ENCODE results near the gene DHX35. TPM values are rescaled to one million over a fixed set of nuclear protein-coding genes. Genes with fewer than 3 reads are reported as not detected.

Gene DHX35
- total and polyA plus RNA-seq, 2 of the 13 experiments (the other 11 are each of a cell fraction or from before 2014, with no cell fraction given), result 25.8 to 28.7 TPM

- H3K36me3 ChIP-seq (replicated peaks in 1 of 2; ENCODE audit: control insufficient read depth in 1 of 2, insufficient read depth in 2 of 2, low read length in 2 of 2), result no peaks in the 10 kb centered on the region
- peaks cover 7% of the 10 kb centered on the region; the same call in 1 of the 2 replicates for H3K9me3 ChIP-seq (ENCODE audit: low read length)
- H3K9ac ChIP-seq (ENCODE audit: insufficient read depth, low read depth, low read length), result no peak overlapping the region
- H3K79me2 ChIP-seq (ENCODE audit: insufficient read depth, low read length), result no peaks in the 10 kb centered on the region
- 27% methylated on average over 11 of the region's 11 CpGs for WGBS (ENCODE audit: low lambda C conversion rate)
- intact Hi-C loops (cut with micrococcal nuclease; ENCODE audit: unreplicated experiment) (no loop called here), in situ Hi-C loops (cut with HindIII; ENCODE audit: extremely low pct_ligation_motif_present, low pct_unique_long_range_greater_than_20kb) (no loop called here)
- TF ChIP-seq SP4 (CRISPR knock-in tag; IDR thresholded peaks at IDR 0.05) (no peak), EZH2 (conservative IDR thresholded peaks at IDR 0.05; ENCODE audit: low read depth, low read length) (peak; percentile 50; the same call in 1 of the 2 replicates)
- H3K27me3 ChIP-seq (ENCODE audit: control insufficient read depth in 1 of 2, insufficient read depth in 2 of 2, low read length in 2 of 2), result peaks cover 3 to 27% of the 10 kb centered on the region in 2 experiments; a peak in 3 of 5 replicates
- H3K4me3 ChIP-seq (replicated peaks in 1 of 3; ENCODE audit: insufficient read depth in 1 of 3, low read depth in 2 of 3, low read length in 3 of 3), result no peak overlapping the region
- BruUV-seq (replicated peaks), result no TSS peak
- no peak for FAIRE-seq
- CTCF ChIA-PET (ENCODE audit: low intra/inter-chr PET ratio, low total read pairs), result no interaction called here
- ATAC-seq, result no peak
- no peak overlapping the region for H3K4me2 ChIP-seq (ENCODE audit: low read depth, low read length)
- no peak overlapping the region for H3K27ac ChIP-seq (ENCODE audit: extremely low read length, insufficient read depth, low read length)
- H4K20me1 ChIP-seq (ENCODE audit: insufficient read depth, low read length), result no peaks in the 10 kb centered on the region
- DNase-seq (ENCODE audit: low spot score), result no peak
- H2AFZ ChIP-seq (ENCODE audit: low read length), result no peak overlapping the region
- POLR2A ChIA-PET, result no interaction called here
- H3K4me1 ChIP-seq (ENCODE audit: insufficient read depth, low read length), result peaks cover 29% of the 10 kb centered on the region
Measured at GRCh38 chr20:39072132-39072531, 110.0 kb downstream of the DHX35 start.

- Histone ChIP-seq H4K20me1 (ENCODE audit: insufficient read depth, low read length) (no peaks in the 10 kb centered on the region), H2AFZ (ENCODE audit: low read length) (no peak overlapping the region), H3K9ac (ENCODE audit: insufficient read depth, low read depth, low read length) (no peak overlapping the region), H3K4me1 (ENCODE audit: insufficient read depth, low read length) (peaks cover 29% of the 10 kb centered on the region), H3K27me3 (ENCODE audit: control insufficient read depth in 1 of 2, insufficient read depth in 2 of 2, low read length in 2 of 2) (peaks cover 3 to 32% of the 10 kb centered on the region in 2 experiments; a peak in 4 of 5 replicates), H3K4me3 (replicated peaks in 1 of 3; ENCODE audit: insufficient read depth in 1 of 3, low read depth in 2 of 3, low read length in 3 of 3) (no peak overlapping the region), H3K9me3 (ENCODE audit: low read length) (peaks cover 7% of the 10 kb centered on the region; the same call in 1 of the 2 replicates), H3K36me3 (replicated peaks in 1 of 2; ENCODE audit: control insufficient read depth in 1 of 2, insufficient read depth in 2 of 2, low read length in 2 of 2) (no peaks in the 10 kb centered on the region), H3K4me2 (ENCODE audit: low read depth, low read length) (no peak overlapping the region), H3K27ac (ENCODE audit: extremely low read length, insufficient read depth, low read length) (no peak overlapping the region), H3K79me2 (ENCODE audit: insufficient read depth, low read length) (no peaks in the 10 kb centered on the region)
- BruUV-seq (replicated peaks), result no TSS peak
- WGBS (ENCODE audit: low lambda C conversion rate), result 28% methylated on average over 2 of the region's 2 CpGs
- FAIRE-seq, result no peak
- DNase-seq (ENCODE audit: low spot score), result no peak
- ChIA-PET POLR2A (no interaction called here), CTCF (ENCODE audit: low intra/inter-chr PET ratio, low total read pairs) (no interaction called here)
- in situ Hi-C loops (cut with HindIII; ENCODE audit: extremely low pct_ligation_motif_present, low pct_unique_long_range_greater_than_20kb) (no loop called here), intact Hi-C loops (cut with micrococcal nuclease; ENCODE audit: unreplicated experiment) (no loop called here)
- TF ChIP-seq ZNF484 (CRISPR knock-in tag; IDR thresholded peaks at IDR 0.05; ENCODE audit: borderline replicate concordance, low read depth) (no peak), ZBTB8A (CRISPR knock-in tag; IDR thresholded peaks at IDR 0.05; ENCODE audit: borderline replicate concordance, low read depth) (no peak), TBP (CRISPR knock-in tag; IDR thresholded peaks at IDR 0.05) (no peak), ATRX (CRISPR knock-in tag; IDR thresholded peaks at IDR 0.05; ENCODE audit: borderline replicate concordance) (no peak), ZMYM3 (CRISPR knock-in tag; IDR thresholded peaks at IDR 0.05) (peak; percentile 28; the same call in 1 of the 2 replicates), ZNF263 (CRISPR knock-in tag; IDR thresholded peaks at IDR 0.05) (no peak), ZNF75D (CRISPR knock-in tag; IDR thresholded peaks at IDR 0.05; ENCODE audit: borderline replicate concordance) (no peak), GZF1 (CRISPR knock-in tag; IDR thresholded peaks at IDR 0.05) (no peak), EEA1 (CRISPR knock-in tag; IDR thresholded peaks at IDR 0.05; ENCODE audit: borderline replicate concordance) (no peak), HCFC1 (IDR thresholded peaks at IDR 0.05; ENCODE audit: low read depth, low read length) (no peak), ZNF224 (CRISPR knock-in tag; IDR thresholded peaks at IDR 0.05) (no peak), ZFP37 (CRISPR knock-in tag; IDR thresholded peaks at IDR 0.05; ENCODE audit: borderline replicate concordance) (no peak), LBX2 (CRISPR knock-in tag; IDR thresholded peaks at IDR 0.05; ENCODE audit: borderline replicate concordance) (no peak), FOXA3 (CRISPR knock-in tag; IDR thresholded peaks at IDR 0.05) (no peak), ZNF570 (CRISPR knock-in tag; IDR thresholded peaks at IDR 0.05; ENCODE audit: borderline replicate concordance) (no peak), ZNF629 (CRISPR knock-in tag; conservative IDR thresholded peaks at IDR 0.05) (peak; percentile 83), SOX13 (IDR thresholded peaks at IDR 0.05) (no peak), SOX13 (CRISPR knock-in tag; conservative IDR thresholded peaks at IDR 0.05 in 1 of 2, IDR thresholded peaks at IDR 0.05 in 1 of 2) (no peak)
- no peak for ATAC-seq
Measured at GRCh38 chr20:39072653-39073052, 110.5 kb downstream of the DHX35 start.

Measured in HepG2 (cell line).